ENCODE measurements around the gene TMEM235.

TMEM235 gene

DNA sequence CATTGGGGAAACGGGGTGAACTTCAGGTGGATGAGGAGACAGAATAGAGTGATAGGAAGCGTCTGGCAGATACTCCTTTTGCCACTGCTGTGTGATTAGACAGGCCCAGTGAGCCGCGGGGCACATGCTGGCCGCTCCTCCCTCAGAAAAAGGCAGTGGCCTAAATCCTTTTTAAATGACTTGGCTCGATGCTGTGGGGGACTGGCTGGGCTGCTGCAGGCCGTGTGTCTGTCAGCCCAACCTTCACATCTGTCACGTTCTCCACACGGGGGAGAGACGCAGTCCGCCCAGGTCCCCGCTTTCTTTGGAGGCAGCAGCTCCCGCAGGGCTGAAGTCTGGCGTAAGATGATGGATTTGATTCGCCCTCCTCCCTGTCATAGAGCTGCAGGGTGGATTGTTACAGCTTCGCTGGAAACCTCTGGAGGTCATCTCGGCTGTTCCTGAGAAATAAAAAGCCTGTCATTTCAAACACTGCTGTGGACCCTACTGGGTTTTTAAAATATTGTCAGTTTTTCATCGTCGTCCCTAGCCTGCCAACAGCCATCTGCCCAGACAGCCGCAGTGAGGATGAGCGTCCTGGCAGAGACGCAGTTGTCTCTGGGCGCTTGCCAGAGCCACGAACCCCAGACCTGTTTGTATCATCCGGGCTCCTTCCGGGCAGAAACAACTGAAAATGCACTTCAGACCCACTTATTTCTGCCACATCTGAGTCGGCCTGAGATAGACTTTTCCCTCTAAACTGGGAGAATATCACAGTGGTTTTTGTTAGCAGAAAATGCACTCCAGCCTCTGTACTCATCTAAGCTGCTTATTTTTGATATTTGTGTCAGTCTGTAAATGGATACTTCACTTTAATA, 7.0 kb upstream of the TMEM235 start:
- peaks cover 3% of the 10 kb centered on the region; the same call in 1 of the 2 replicates for H3K4me1 ChIP-seq (ENCODE audit: control insufficient read depth, insufficient read depth, low read length)

DNA sequence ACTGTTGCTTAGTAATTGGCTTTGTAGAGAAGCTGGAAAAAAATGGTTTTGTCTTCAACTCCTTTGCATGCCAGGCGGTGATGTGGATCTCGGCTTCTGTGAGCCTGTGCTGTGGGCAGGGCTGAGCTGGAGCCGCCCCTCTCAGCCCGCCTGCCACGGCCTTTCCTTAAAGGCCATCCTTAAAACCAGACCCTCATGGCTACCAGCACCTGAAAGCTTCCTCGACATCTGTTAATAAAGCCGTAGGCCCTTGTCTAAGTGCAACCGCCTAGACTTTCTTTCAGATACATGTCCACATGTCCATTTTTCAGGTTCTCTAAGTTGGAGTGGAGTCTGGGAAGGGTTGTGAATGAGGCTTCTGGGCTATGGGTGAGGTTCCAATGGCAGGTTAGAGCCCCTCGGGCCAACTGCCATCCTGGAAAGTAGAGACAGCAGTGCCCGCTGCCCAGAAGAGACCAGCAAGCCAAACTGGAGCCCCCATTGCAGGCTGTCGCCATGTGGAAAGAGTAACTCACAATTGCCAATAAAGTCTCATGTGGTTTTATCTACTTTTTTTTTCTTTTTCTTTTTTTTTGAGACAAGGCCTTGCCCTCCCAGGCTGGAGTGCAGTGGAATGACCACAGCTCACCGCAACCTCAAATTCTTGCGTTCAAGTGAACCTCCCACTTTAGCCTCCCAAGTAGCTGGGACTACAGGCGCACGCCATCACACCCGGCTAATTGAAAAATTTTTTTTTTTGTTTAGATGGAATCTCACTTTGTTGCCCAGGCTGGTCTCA, 6.2 kb upstream of the TMEM235 start:
- TF ChIP-seq, protein P1, sequence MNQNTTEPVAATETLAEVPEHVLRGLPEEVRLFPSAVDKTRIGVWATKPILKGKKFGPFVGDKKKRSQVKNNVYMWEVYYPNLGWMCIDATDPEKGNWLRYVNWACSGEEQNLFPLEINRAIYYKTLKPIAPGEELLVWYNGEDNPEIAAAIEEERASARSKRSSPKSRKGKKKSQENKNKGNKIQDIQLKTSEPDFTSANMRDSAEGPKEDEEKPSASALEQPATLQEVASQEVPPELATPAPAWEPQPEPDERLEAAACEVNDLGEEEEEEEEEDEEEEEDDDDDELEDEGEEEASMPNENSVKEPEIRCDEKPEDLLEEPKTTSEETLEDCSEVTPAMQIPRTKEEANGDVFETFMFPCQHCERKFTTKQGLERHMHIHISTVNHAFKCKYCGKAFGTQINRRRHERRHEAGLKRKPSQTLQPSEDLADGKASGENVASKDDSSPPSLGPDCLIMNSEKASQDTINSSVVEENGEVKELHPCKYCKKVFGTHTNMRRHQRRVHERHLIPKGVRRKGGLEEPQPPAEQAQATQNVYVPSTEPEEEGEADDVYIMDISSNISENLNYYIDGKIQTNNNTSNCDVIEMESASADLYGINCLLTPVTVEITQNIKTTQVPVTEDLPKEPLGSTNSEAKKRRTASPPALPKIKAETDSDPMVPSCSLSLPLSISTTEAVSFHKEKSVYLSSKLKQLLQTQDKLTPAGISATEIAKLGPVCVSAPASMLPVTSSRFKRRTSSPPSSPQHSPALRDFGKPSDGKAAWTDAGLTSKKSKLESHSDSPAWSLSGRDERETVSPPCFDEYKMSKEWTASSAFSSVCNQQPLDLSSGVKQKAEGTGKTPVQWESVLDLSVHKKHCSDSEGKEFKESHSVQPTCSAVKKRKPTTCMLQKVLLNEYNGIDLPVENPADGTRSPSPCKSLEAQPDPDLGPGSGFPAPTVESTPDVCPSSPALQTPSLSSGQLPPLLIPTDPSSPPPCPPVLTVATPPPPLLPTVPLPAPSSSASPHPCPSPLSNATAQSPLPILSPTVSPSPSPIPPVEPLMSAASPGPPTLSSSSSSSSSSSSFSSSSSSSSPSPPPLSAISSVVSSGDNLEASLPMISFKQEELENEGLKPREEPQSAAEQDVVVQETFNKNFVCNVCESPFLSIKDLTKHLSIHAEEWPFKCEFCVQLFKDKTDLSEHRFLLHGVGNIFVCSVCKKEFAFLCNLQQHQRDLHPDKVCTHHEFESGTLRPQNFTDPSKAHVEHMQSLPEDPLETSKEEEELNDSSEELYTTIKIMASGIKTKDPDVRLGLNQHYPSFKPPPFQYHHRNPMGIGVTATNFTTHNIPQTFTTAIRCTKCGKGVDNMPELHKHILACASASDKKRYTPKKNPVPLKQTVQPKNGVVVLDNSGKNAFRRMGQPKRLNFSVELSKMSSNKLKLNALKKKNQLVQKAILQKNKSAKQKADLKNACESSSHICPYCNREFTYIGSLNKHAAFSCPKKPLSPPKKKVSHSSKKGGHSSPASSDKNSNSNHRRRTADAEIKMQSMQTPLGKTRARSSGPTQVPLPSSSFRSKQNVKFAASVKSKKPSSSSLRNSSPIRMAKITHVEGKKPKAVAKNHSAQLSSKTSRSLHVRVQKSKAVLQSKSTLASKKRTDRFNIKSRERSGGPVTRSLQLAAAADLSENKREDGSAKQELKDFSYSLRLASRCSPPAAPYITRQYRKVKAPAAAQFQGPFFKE (tag by site-specific recombination; IDR thresholded peaks at IDR 0.05; ENCODE audit: borderline replicate concordance) = no peak
- TF ChIP-seq, protein P2, sequence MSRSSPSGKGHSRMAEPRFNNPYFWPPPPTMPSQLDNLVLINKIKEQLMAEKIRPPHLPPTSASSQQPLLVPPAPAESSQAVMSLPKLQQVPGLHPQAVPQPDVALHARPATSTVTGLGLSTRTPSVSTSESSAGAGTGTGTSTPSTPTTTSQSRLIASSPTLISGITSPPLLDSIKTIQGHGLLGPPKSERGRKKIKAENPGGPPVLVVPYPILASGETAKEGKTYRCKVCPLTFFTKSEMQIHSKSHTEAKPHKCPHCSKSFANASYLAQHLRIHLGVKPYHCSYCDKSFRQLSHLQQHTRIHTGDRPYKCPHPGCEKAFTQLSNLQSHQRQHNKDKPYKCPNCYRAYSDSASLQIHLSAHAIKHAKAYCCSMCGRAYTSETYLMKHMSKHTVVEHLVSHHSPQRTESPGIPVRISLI (tag by site-specific recombination; IDR thresholded peaks at IDR 0.05) = peak; percentile 59; the same call in 1 of the 2 replicates
- no peaks in the 10 kb centered on the region for H3K9me3 ChIP-seq (ENCODE audit: control insufficient read depth, insufficient read depth, low read depth, low read length)
- H3K36me3 ChIP-seq (ENCODE audit: control insufficient read depth in 2 of 2, insufficient read depth in 1 of 2, low read length in 2 of 2) = peaks cover 40 to 50% of the 10 kb centered on the region in 2 experiments
- no peaks in the 10 kb centered on the region for H3K4me1 ChIP-seq (ENCODE audit: control insufficient read depth, insufficient read depth, low read length)
- no peak overlapping the region for H3K4me3 ChIP-seq (ENCODE audit: low read depth, low read length)
- ChIA-PET CTCF (interaction anchor here (1.9 to 2.1 kb wide), 2 partner anchors 25 to 197 kb away, joined by 4 to 15 read pairs; no protein-coding TSS in a partner anchor), POLR2A (interaction anchor here (1.4 to 3.2 kb wide), 2 partner anchors 11 to 38 kb away, joined by 9 to 15 read pairs; partner anchors contain the start of genes AFMID, BIRC5 and TK1)
- H3K27ac ChIP-seq (ENCODE audit: extremely low read depth, low read depth, low read length) = no peak overlapping the region

More for the DNA sequence above, 7.0 kb upstream of the TMEM235 start:
- ChIA-PET POLR2A (interaction anchor here (1.4 to 3.2 kb wide), 3 partner anchors 10 to 37 kb away, joined by 8 to 15 read pairs (median 9); partner anchors contain the start of genes AFMID, BIRC5 and TK1), CTCF (interaction anchor here (2.1 kb wide), 1 partner anchor 198 kb away, joined by 4 read pairs; no protein-coding TSS in a partner anchor)
- no peak overlapping the region for H3K27ac ChIP-seq (ENCODE audit: extremely low read depth, low read depth, low read length)
- TF ChIP-seq, protein P3, sequence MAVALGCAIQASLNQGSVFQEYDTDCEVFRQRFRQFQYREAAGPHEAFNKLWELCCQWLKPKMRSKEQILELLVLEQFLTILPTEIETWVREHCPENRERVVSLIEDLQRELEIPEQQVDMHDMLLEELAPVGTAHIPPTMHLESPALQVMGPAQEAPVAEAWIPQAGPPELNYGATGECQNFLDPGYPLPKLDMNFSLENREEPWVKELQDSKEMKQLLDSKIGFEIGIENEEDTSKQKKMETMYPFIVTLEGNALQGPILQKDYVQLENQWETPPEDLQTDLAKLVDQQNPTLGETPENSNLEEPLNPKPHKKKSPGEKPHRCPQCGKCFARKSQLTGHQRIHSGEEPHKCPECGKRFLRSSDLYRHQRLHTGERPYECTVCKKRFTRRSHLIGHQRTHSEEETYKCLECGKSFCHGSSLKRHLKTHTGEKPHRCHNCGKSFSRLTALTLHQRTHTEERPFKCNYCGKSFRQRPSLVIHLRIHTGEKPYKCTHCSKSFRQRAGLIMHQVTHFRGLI (tag by site-specific recombination; IDR thresholded peaks at IDR 0.05) = 0 out of 2 replicates have a peak, but pooled peaks have one; percentile 24
- TF ChIP-seq ZNF311 (tag by site-specific recombination; IDR thresholded peaks at IDR 0.05; ENCODE audit: borderline replicate concordance) = no peak
- H3K4me3 ChIP-seq (ENCODE audit: low read depth, low read length) = no peak overlapping the region
- no peaks in the 10 kb centered on the region for H3K9me3 ChIP-seq (ENCODE audit: control insufficient read depth, insufficient read depth, low read depth, low read length)
- peaks cover 48 to 58% of the 10 kb centered on the region in 2 experiments for H3K36me3 ChIP-seq (ENCODE audit: control insufficient read depth in 2 of 2, insufficient read depth in 1 of 2, low read length in 2 of 2)

DNA sequence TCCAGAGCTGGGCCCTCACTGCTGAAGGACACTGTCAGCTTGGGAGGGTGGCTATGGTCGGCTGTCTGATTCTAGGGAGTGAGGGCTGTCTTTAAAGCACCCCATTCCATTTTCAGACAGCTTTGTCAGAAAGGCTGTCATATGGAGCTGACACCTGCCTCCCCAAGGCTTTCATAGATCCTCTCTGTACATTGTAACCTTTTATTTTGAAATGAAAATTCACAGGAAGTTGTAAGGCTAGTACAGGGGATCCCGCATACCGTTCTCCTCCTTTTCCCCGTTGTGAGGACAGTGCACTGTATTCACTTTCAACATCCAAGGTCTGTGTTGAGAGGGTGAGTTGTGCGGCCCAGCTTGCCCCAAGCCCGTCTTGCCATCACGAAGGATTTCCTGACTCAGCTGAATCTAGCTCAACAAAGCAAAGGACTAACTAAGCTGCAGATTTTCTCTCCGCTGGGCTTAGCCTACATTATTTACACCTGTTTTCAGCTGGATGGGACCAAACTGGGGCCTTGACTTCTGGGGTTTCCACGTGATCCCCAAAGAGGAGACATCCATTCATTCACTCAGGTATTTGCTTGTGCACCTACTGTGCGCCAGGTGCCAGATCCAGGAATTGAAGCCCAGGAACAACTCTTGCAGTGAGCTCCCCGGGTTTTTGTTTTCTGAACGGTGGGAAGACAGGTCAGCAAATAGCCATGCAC, 5.2 kb upstream of the TMEM235 start:
- ChIA-PET POLR2A (interaction anchor here (0.8 to 3.2 kb wide), 3 partner anchors 12 to 39 kb away, joined by 4 to 15 read pairs (median 9); partner anchors contain the start of genes AFMID, BIRC5 and TK1), CTCF (interaction anchor here (1.3 to 2.1 kb wide), 3 partner anchors 25 to 196 kb away, joined by 4 to 15 read pairs (median 5); partner anchors contain the start of genes AFMID and TK1)
- H3K4me1 ChIP-seq (ENCODE audit: control insufficient read depth, insufficient read depth, low read length) = no peaks in the 10 kb centered on the region
- no peaks in the 10 kb centered on the region for H3K9me3 ChIP-seq (ENCODE audit: control insufficient read depth, insufficient read depth, low read depth, low read length)
- no peak overlapping the region for H3K27ac ChIP-seq (ENCODE audit: extremely low read depth, low read depth, low read length)
- H3K36me3 ChIP-seq (ENCODE audit: control insufficient read depth in 2 of 2, insufficient read depth in 1 of 2, low read length in 2 of 2) = peaks cover 31 to 41% of the 10 kb centered on the region in 2 experiments
- H3K4me3 ChIP-seq (ENCODE audit: low read depth, low read length) = no peak overlapping the region
- TF ChIP-seq ZNF221 (tag by site-specific recombination; IDR thresholded peaks at IDR 0.05; ENCODE audit: borderline replicate concordance) (no peak), ZBTB8A (tag by site-specific recombination; IDR thresholded peaks at IDR 0.05) (no peak), ZNF658 (tag by site-specific recombination; IDR thresholded peaks at IDR 0.05) (no peak), ZNF558 (tag by site-specific recombination; IDR thresholded peaks at IDR 0.05) (no peak)
- TF ChIP-seq, protein P3 (tag by site-specific recombination; IDR thresholded peaks at IDR 0.05) = peak; percentile 69
- TF ChIP-seq, protein P4, sequence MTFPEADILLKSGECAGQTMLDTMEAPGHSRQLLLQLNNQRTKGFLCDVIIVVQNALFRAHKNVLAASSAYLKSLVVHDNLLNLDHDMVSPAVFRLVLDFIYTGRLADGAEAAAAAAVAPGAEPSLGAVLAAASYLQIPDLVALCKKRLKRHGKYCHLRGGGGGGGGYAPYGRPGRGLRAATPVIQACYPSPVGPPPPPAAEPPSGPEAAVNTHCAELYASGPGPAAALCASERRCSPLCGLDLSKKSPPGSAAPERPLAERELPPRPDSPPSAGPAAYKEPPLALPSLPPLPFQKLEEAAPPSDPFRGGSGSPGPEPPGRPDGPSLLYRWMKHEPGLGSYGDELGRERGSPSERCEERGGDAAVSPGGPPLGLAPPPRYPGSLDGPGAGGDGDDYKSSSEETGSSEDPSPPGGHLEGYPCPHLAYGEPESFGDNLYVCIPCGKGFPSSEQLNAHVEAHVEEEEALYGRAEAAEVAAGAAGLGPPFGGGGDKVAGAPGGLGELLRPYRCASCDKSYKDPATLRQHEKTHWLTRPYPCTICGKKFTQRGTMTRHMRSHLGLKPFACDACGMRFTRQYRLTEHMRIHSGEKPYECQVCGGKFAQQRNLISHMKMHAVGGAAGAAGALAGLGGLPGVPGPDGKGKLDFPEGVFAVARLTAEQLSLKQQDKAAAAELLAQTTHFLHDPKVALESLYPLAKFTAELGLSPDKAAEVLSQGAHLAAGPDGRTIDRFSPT (tag by site-specific recombination; IDR thresholded peaks at IDR 0.05) = no peak

Measured in HEK293 (cell line).